ENCODE data around the gene SSTR3.

Gene SSTR3

DNA sequence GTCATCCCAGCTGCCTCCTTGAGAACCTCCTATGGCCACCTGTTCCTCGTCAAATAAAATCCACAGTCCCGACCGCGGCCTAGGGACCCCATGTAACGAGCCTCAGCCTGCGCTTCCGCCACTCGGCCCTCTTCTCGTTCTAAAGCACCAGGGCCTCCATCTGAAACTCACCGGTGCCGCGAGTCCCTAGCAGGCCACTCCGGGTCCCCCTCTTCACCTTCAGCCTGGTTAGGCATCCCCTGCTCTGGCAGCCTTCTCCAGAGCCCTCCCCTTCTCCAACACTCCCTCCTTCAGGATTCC is 2.4 kb upstream of the SSTR3 start:
- H3K27ac ChIP-seq: no peak overlapping the region

GRCh38 chr22:37213941-37214730 is 1.9 kb upstream of the SSTR3 start:
- no peak overlapping the region for H3K27ac ChIP-seq
- no peak overlapping the region for H3K4me3 ChIP-seq

More for the DNA sequence above, 2.4 kb upstream of the SSTR3 start:
- H3K4me3 ChIP-seq: no peak overlapping the region

DNA sequence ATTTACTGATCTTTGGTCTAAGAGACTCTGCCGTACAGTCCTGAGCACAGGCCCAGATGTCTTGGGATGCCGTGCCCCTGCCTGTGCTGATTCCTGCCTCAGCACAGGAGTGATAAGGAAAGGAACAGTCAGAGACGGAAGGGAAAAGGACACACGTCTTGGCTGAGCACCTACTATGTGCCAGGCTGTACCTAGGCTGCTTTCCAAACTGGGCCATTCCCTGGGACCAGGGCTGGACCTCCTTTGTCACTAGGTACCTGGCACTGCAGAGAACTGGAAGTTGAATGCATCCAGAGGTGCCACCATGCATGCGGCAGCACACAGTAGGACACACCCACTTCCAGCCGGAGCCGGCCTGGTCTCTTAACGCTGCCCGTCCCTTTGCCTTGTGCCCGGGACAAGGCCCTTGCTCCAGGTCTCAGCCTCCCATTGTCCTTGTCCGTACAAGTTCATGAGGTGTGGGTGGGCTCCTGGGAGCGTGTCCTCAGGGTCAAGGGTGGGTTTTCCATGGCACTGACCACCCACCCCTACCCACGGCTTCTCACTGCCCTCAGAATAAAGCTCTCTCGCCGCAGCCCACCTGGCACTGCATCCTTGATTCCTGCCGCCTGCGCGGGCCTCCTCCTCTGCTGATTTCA is 1.1 kb upstream of the SSTR3 start:
- Histone ChIP-seq H3K27ac (no peak overlapping the region), H3K4me3 (no peak overlapping the region)

DNA sequence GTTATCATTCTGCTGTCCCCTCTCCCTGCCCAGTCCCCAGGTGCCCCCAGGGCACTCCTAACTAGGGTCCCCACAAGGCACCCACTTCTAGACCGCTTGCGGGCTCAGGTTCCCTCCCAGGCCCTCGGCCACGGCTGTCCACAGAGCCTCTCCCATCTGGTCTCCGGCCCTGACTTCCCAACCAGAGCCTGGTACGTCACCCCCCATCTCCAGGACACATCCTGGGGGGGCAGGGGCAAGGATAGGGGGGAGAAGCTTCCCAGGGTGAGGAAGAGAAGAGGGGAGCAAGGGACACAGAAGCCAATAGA is 457 bp downstream of the SSTR3 start:
- Histone ChIP-seq H3K27ac (no peak overlapping the region), H3K4me3 (no peak overlapping the region)

DNA sequence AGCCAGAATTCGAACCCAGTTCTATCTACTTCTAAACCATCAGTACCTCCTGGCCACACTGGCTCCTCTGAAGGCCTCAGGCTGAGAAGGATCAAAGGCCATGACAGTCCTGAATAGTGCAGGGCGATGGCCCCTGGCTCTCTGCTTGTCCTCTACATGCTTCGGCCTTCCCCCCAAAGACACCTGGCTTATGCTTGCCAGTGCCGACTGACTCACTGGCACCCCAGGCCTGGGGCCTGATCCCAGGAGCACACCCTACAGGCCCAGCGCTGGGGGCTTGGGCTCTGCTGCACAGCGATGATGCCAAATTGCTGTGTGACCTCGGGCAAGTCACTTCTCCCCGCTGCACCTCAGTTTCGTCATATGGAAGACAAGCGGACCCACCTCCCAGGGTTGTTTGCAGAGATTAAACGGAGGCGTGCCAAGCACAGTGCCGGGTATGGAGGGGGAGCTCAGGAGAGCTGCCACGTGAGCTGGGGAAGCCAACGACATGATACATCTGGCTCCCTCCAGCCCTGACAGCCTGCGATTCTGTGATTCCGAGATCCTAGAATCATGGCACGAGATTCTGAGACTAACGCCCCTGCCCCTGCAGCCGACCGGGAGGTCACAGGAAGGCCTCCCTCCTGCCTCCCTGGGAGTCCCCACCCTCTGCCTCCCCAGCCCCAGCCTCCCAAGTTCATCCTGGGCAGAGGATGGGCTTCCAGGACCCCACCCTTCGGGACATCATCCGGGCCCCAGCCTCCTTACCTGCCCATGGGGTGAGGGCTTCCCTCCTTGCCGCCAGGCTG is 1.0 kb downstream of the SSTR3 start:
- Histone ChIP-seq H3K27ac (no peak overlapping the region), H3K4me3 (no peak overlapping the region)

- Histone ChIP-seq H3K27ac (no peak overlapping the region), H3K4me3 (no peak overlapping the region)
Measured at GRCh38 chr22:37210041-37210803, 2.1 kb downstream of the SSTR3 start.

- no peak overlapping the region for H3K4me3 ChIP-seq
Measured at GRCh38 chr22:37209140-37209845, 3.0 kb downstream of the SSTR3 start.

GRCh38 chr22:37208401-37209139 is 3.7 kb downstream of the SSTR3 start:
- H3K4me3 ChIP-seq: no peak overlapping the region
- no peak overlapping the region for H3K27ac ChIP-seq

More at GRCh38 chr22:37209140-37209845, 3.0 kb downstream of the SSTR3 start:
- no peak overlapping the region for H3K27ac ChIP-seq

- no peak overlapping the region for H3K27ac ChIP-seq
Measured at GRCh38 chr22:37207981-37208380, 4.3 kb downstream of the SSTR3 start.

DNA sequence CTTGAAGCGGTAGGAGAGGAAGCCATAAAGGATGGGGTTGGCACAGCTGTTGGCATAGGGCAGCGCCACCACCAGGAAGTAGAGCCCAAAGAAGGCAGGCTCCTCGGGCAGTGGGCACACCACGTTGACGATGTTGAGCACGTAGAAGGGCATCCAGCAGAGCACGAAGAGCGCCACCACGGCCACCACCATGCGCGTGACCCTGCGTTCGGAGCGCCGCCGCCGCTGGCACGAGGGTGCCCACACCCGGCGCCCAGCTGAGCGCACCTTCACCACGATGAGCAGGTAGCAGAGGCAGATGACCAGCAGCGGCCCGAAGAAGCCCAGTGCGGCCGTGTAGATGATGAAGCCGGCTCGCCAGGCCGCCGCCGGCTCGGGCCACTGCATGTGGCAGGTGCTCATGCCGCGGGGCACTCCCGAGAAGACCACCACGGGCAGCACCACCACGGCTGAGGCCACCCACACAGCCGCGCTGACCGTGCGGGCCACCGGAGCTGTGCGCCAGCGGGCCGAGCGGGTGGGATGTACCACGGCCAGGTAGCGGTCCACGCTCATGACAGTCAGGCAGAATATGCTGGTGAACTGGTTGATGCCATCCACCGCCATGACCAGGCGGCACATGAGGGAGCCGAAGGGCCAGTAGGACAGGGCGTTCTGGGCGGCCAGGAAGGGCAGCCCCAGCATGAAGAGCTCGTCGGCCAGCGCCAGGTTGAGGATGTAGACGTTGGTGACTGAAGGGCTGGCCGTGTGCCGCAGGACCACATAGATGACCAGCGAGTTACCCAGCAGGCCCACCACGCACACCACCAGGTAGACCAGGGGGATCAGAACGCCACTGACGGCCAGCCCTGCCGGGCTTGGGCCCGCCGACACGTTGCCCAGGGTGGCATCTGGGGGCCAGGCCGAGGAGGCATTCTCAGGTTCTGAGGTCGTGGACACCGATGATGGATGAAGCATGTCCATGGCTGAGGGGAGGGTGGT is 5.1 kb downstream of the SSTR3 start:
- Histone ChIP-seq H3K4me3 (no peak overlapping the region), H3K27ac (no peak overlapping the region)

More at GRCh38 chr22:37207981-37208380, 4.3 kb downstream of the SSTR3 start:
- H3K4me3 ChIP-seq: no peak overlapping the region

GRCh38 chr22:37206118-37206840 is 6.0 kb downstream of the SSTR3 start:
- no peak overlapping the region for H3K27ac ChIP-seq
- no peak overlapping the region for H3K4me3 ChIP-seq

DNA sequence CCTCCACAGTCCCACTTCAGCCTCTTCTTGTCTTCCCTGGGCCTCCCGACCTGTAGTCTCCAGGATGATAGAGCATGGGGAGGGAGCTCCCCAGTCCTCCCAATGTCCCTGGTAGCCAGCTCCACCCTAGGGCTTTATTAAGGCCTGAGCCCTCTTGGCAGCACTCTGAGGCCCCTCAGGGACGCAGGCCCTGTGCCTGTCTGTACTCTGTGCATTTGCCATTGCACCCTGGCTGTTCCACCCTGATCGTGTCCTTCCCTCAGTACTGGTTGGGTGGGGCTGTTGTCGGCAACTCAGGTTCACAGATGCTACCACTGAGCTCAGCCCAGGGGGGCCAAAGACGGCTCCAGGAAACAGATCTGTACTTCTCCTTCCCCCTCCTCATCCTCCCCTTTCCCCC is 7.2 kb downstream of the SSTR3 start:
- Histone ChIP-seq H3K4me3 (no peak overlapping the region), H3K27ac (no peak overlapping the region)

GRCh38 chr22:37204045-37204655 is 8.1 kb downstream of the SSTR3 start:
- H3K27ac ChIP-seq: no peak overlapping the region
- no peak overlapping the region for H3K4me3 ChIP-seq

- Histone ChIP-seq H3K27ac (no peak overlapping the region), H3K4me3 (no peak overlapping the region)
Measured at GRCh38 chr22:37203354-37204044, 8.8 kb downstream of the SSTR3 start.

- H3K27ac ChIP-seq: no peak overlapping the region
- no peak overlapping the region for H3K4me3 ChIP-seq
Measured at GRCh38 chr22:37202716-37203115, 9.6 kb downstream of the SSTR3 start.

DNA sequence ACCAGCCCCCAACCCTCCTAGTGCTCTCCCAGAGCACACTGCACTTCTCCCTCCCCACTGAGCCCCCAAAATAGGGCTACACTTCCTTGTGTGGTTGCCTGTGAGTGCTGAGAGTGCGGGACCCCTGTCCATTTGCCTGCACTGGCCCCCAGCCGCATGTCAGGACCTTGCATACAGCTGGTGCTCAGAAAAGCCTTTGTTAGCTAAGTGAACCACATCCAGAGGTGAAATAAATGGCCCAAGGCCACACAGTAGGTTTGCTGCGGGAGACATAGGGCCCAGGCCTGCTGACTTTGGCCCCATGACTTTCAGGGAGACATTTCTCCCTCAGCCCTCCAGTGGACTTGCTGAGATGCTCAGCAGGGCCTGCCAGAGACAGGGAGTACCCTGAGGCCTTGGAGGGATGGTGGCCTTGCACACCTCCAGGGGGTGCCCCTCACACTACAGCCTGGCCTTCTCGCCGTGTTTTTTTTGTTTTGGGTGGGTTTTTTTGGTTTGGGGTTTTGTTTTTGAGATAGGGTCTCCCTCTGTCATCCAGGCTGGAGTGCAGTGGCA is 10.2 kb downstream of the SSTR3 start:
- Histone ChIP-seq H3K27ac (no peak overlapping the region), H3K4me3 (no peak overlapping the region)

Data from skin epidermis (tissue), 12 donors.